Ishikawa (cell line): ENCODE data around the gene DCUN1D3.

Experiments used
- CEBPB ChIP-seq: IDR thresholded peaks from 2 replicates; pipeline ENCODE4 v1.6.1; 2012
- EP300 ChIP-seq: IDR thresholded peaks from 2 replicates; pipeline ENCODE4 v1.6.1; 2012; ENCODE audit warnings: borderline replicate concordance
- MAX ChIP-seq: IDR thresholded peaks from 2 replicates; pipeline ENCODE4 v1.6.1; 2012
- NFIC ChIP-seq: IDR thresholded peaks from 2 replicates; pipeline ENCODE4 v1.6.1; 2012
- RAD21 ChIP-seq: IDR thresholded peaks from 2 replicates; pipeline ENCODE4 v1.6.1; 2012; ENCODE audit warnings: low read depth
- TAF1 ChIP-seq: IDR thresholded peaks from 2 replicates; pipeline ENCODE4 v1.6.1; 2012; ENCODE audit warnings: low read depth, mild to moderate bottlenecking
- USF1 ChIP-seq: IDR thresholded peaks from 2 replicates; pipeline ENCODE4 v1.6.1; 2012
- YY1 ChIP-seq: IDR thresholded peaks from 2 replicates; pipeline ENCODE4 v1.6.1; 2012; ENCODE audit warnings: low read depth
- ZBTB7A ChIP-seq: IDR thresholded peaks from 2 replicates; pipeline ENCODE4 v1.6.1; 2012; ENCODE audit warnings: low read depth

GRCh38 chr16:20875355-20875650 lies 24.9 kb downstream of the DCUN1D3 start:
- TF ChIP-seq TAF1 (no peak), USF1 (no peak), CEBPB (no peak), EP300 (no peak), RAD21 (no peak), YY1 (no peak), MAX (no peak), ZBTB7A (no peak), NFIC (no peak)
